GM12878 (cell line): Measurements from ENCODE around the gene TTC23. TPM values are rescaled to one million over a fixed set of nuclear protein-coding genes. Genes with fewer than 3 reads are reported as not detected.

ENCODE experiments used
- ATF7 ChIP-seq: fragments of 450-650 bp; IDR thresholded peaks from 2 replicates; pipeline ENCODE4 v1.6.1; 2016; ENCODE audit warnings: low read depth, mild to moderate bottlenecking
- CEBPB ChIP-seq, 2 experiments: fragments of 150-350 bp in 1 of 2; IDR thresholded peaks; 2 replicates each; pipeline ENCODE4 v1.6.1; 2012 to 2014; ENCODE audit warnings: low read depth in 2 of 2, low read length in 2 of 2, borderline replicate concordance in 1 of 2, inconsistent platforms in 1 of 2
- E2F8 ChIP-seq: fragments of 450-650 bp; IDR thresholded peaks from 2 replicates; pipeline ENCODE4 v1.6.1; 2018; ENCODE audit warnings: mild to moderate bottlenecking, low read depth, moderate library complexity; ENCODE audit not compliant: partially characterized antibody
- FOXK2 ChIP-seq: fragments of 450-650 bp; IDR thresholded peaks from 2 replicates; pipeline ENCODE4 v1.6.1; 2017; ENCODE audit warnings: mild to moderate bottlenecking, moderate library complexity
- HCFC1 ChIP-seq: fragments of 150-350 bp; IDR thresholded peaks from 2 replicates; pipeline ENCODE4 v1.6.1; 2014; ENCODE audit warnings: low read length
- IKZF2 ChIP-seq, 2 experiments: fragments of 450-650 bp; IDR thresholded peaks; 2 replicates each; pipeline ENCODE4 v1.6.1; 2017; ENCODE audit warnings: mild to moderate bottlenecking in 2 of 2, moderate library complexity in 2 of 2
- LARP7 ChIP-seq: fragments of 450-650 bp; IDR thresholded peaks from 2 replicates; pipeline ENCODE4 v1.6.1; 2017; ENCODE audit warnings: mild to moderate bottlenecking
- MTA2 ChIP-seq: fragments of 450-650 bp; IDR thresholded peaks from 2 replicates; pipeline ENCODE4 v1.6.1; 2016; ENCODE audit warnings: low read depth, mild to moderate bottlenecking, moderate library complexity
- MYB ChIP-seq: fragments of 150-350 bp; IDR thresholded peaks from 2 replicates; pipeline ENCODE4 v1.6.1; 2014; ENCODE audit warnings: mild to moderate bottlenecking, low read depth, low read length, borderline replicate concordance
- NFYA ChIP-seq: IDR thresholded peaks from 2 replicates; pipeline ENCODE4 v1.6.1; 2011; ENCODE audit warnings: low read depth, mild to moderate bottlenecking, low read length, improper control_type of control experiment, borderline replicate concordance
- NFYB ChIP-seq: IDR thresholded peaks from 2 replicates; pipeline ENCODE4 v1.6.1; 2011; ENCODE audit warnings: low read depth, mild to moderate bottlenecking, low read length, improper control_type of control experiment, moderate library complexity; ENCODE audit not compliant: insufficient read depth
- NR2C2 ChIP-seq: IDR thresholded peaks from 2 replicates; pipeline ENCODE4 v1.6.1; 2011; ENCODE audit warnings: borderline replicate concordance, low read depth; ENCODE audit not compliant: control insufficient read depth, insufficient read length
- NR2F1 ChIP-seq: fragments of 450-650 bp; conservative IDR thresholded peaks from 2 replicates; pipeline ENCODE4 v1.6.1; 2017; ENCODE audit warnings: mild to moderate bottlenecking
- NRF1 ChIP-seq: conservative IDR thresholded peaks from 2 replicates; pipeline ENCODE4 v1.6.1; 2011; ENCODE audit warnings: mild to moderate bottlenecking, low read depth, low read length, improper control_type of control experiment
- POLR2A ChIP-seq: IDR thresholded peaks from 2 replicates; pipeline ENCODE4 v1.6.1; 2011; ENCODE audit warnings: low read depth, mild to moderate bottlenecking, low read length
- POU2F2 ChIP-seq: IDR thresholded peaks from 3 replicates; pipeline ENCODE4 v1.6.1; 2011; ENCODE audit warnings: low read depth, mild to moderate bottlenecking, low read length, borderline replicate concordance
- RAD51 ChIP-seq: fragments of 450-650 bp; IDR thresholded peaks from 2 replicates; pipeline ENCODE4 v1.6.1; 2016; ENCODE audit warnings: moderate library complexity, mild to moderate bottlenecking, inconsistent platforms
- SMAD5 ChIP-seq: IDR thresholded peaks from 2 replicates; pipeline ENCODE4 v1.6.1; 2016; ENCODE audit warnings: antibody characterized with exemption, low read depth
- SMARCA5 ChIP-seq: fragments of 450-650 bp; IDR thresholded peaks from 2 replicates; pipeline ENCODE4 v1.6.1; 2017; ENCODE audit warnings: mild to moderate bottlenecking
- SPI1 ChIP-seq: IDR thresholded peaks from 2 replicates; pipeline ENCODE4 v1.6.1; 2011; ENCODE audit warnings: low read depth, mild to moderate bottlenecking, low read length, moderate library complexity, borderline replicate concordance; ENCODE audit not compliant: insufficient read depth
- TBL1XR1 ChIP-seq: IDR thresholded peaks from 2 replicates; pipeline ENCODE4 v1.6.1; 2012; ENCODE audit warnings: low read depth, low read length, improper control_type of control experiment
- TCF12 ChIP-seq: IDR thresholded peaks from 2 replicates; pipeline ENCODE4 v1.6.1; 2011; ENCODE audit warnings: low read depth, mild to moderate bottlenecking, low read length
- TCF7 ChIP-seq: IDR thresholded peaks from 2 replicates; pipeline ENCODE4 v1.6.1; 2014; ENCODE audit warnings: antibody characterized with exemption, borderline replicate concordance
- WRNIP1 ChIP-seq: IDR thresholded peaks from 2 replicates; pipeline ENCODE4 v1.6.1; 2011; ENCODE audit warnings: low read depth, low read length, improper control_type of control experiment, borderline replicate concordance
- ZBED1 ChIP-seq: IDR thresholded peaks from 2 replicates; pipeline ENCODE4 v1.6.1; 2016; ENCODE audit warnings: borderline replicate concordance
- ZNF207 ChIP-seq: fragments of 450-650 bp; IDR thresholded peaks from 2 replicates; pipeline ENCODE4 v1.6.1; 2014; ENCODE audit warnings: antibody characterized with exemption, mild to moderate bottlenecking, borderline replicate concordance
- ZNF217 ChIP-seq: fragments of 450-650 bp; IDR thresholded peaks from 2 replicates; pipeline ENCODE4 v1.6.1; 2017; ENCODE audit warnings: antibody characterized with exemption, mild to moderate bottlenecking
- polyA plus RNA-seq, 11 experiments: library from polyadenylated mRNA; depleted of rRNA in 4 of 11; unstranded in 6 of 11; stranded (reverse) in 5 of 11; fragments of >200 nt; fragmentation: Nextera tagmentation in 4 of 11; fragmentation: Illumina TruSeq in 1 of 11; extraction: Ambion mirVana in 4 of 11; extraction: Trizol in 1 of 11; gene quantifications; 1 replicate in 1 of 11; 2 replicates in 10 of 11; pipeline versions ENCODE4 v1.2.1 to v1.2.3, GENCODE V29; 2011 to 2016; ENCODE audit warnings: inconsistent platforms in 2 of 11, missing spikeins in 2 of 11, low read depth in 1 of 11
- total RNA-seq, 4 experiments: library from RNA; depleted of rRNA in 3 of 4; stranded (reverse); fragments of >200 nt in 3 of 4; fragmentation: Illumina TruSeq in 1 of 4; extraction: Trizol in 1 of 4; gene quantifications; 2 replicates each; pipeline versions ENCODE4 v1.2.1 to v1.2.3, GENCODE V29; 2013 to 2021
- TF ChIP-seq, protein P1 (sequence below): fragments of 450-650 bp; IDR thresholded peaks from 2 replicates; pipeline ENCODE4 v1.6.1; 2016; ENCODE audit warnings: mild to moderate bottlenecking, moderate library complexity, borderline replicate concordance

TTC23 gene
- total and polyA plus RNA-seq, 10 of the 15 experiments (the other 5 are each of a cell fraction or from before 2014, with no cell fraction given), result 1.2 to 9.0 (median 6.5) TPM

- TF ChIP-seq MYB (no peak), WRNIP1 (no peak), HCFC1 (no peak), POLR2A (no peak), IKZF2 (IDR thresholded peaks at IDR 0.05) (no peak; a peak in 1 of 4 replicates), POU2F2 (no peak; the same call in 2 of the 3 replicates), MTA2 (no peak), CEBPB (IDR thresholded peaks at IDR 0.05; ENCODE audit: borderline replicate concordance in 1 of 2, low read depth in 2 of 2, low read length in 2 of 2) (peak in 1 of 2 experiments; percentile 53; a peak in 1 of 4 replicates), NFYA (no peak), TCF12 (no peak), ATF7 (peak; percentile 99), FOXK2 (no peak), SMAD5 (no peak), NR2C2 (no peak), ZNF207 (no peak), SPI1 (no peak), RAD51 (0 out of 2 replicates have a peak, but pooled peaks have one; percentile 21), SMARCA5 (no peak), NFYB (no peak), E2F8 (no peak), LARP7 (no peak), NR2F1 (no peak), TBL1XR1 (no peak), NRF1 (no peak), ZNF217 (no peak), ZBED1 (no peak), TCF7 (no peak)
- TF ChIP-seq, protein P1, sequence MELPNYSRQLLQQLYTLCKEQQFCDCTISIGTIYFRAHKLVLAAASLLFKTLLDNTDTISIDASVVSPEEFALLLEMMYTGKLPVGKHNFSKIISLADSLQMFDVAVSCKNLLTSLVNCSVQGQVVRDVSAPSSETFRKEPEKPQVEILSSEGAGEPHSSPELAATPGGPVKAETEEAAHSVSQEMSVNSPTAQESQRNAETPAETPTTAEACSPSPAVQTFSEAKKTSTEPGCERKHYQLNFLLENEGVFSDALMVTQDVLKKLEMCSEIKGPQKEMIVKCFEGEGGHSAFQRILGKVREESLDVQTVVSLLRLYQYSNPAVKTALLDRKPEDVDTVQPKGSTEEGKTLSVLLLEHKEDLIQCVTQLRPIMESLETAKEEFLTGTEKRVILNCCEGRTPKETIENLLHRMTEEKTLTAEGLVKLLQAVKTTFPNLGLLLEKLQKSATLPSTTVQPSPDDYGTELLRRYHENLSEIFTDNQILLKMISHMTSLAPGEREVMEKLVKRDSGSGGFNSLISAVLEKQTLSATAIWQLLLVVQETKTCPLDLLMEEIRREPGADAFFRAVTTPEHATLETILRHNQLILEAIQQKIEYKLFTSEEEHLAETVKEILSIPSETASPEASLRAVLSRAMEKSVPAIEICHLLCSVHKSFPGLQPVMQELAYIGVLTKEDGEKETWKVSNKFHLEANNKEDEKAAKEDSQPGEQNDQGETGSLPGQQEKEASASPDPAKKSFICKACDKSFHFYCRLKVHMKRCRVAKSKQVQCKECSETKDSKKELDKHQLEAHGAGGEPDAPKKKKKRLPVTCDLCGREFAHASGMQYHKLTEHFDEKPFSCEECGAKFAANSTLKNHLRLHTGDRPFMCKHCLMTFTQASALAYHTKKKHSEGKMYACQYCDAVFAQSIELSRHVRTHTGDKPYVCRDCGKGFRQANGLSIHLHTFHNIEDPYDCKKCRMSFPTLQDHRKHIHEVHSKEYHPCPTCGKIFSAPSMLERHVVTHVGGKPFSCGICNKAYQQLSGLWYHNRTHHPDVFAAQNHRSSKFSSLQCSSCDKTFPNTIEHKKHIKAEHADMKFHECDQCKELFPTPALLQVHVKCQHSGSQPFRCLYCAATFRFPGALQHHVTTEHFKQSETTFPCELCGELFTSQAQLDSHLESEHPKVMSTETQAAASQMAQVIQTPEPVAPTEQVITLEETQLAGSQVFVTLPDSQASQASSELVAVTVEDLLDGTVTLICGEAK, result no peak
Measured at GRCh38 chr15:99239545-99240198, 9.7 kb downstream of the TTC23 start (continued).
